Erythroblast (primary cell): ENCODE data around the gene RPL10A.

Experiments
- GATA1 ChIP-seq: IDR thresholded peaks from 2 replicates; pipeline ENCODE4 v1.6.1; 2011; ENCODE audit warnings: low read depth, mild to moderate bottlenecking, control low read depth, low read length, moderate library complexity
- POLR2A ChIP-seq: IDR thresholded peaks from 2 replicates; pipeline ENCODE4 v1.6.1; 2011; ENCODE audit warnings: mild to moderate bottlenecking, low read length

DNA sequence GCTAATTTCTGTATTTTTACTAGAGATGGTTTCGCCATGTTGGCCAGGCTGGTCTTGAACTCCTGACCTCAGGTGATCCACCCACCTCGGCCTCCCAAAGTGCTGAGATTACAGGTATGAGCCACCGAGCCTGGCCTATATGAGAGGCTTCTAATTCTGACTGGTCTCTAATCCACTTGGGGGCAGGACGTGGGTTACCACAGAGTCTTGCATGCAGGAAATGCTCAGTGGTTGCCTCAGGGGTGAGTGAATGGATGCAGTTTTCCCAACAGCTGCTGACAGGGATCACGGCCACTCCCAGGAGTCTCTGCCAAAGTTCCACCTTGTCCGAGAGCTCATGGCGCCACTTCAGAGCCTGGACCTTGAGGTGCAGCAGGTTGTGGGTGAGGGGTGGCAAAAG lies 22.5 kb upstream of the RPL10A start:
- TF ChIP-seq POLR2A (no peak), GATA1 (no peak)
